WTC11 (cell line): ENCODE data around the gene SOX15. TPM values are rescaled to one million over a fixed set of nuclear protein-coding genes. Genes with fewer than 3 reads are reported as not detected.

Experiments used
- ATAC-seq: fragments of 200-7000 bp; cut with Tn5 transposase; 2 replicates; pipeline ENCODE4 v1.10.0; 2021; ENCODE audit warnings: mild to moderate bottlenecking, moderate library complexity
- CTCF ChIA-PET: fragments of 300-600 bp; sonication (Branson Sonifier 250); formaldehyde crosslinking; loops from one replicate; lab custom pipeline; 2021; ENCODE audit warnings: antibody characterized with exemption; lab: Charles Lee
- POLR2A ChIA-PET: fragments of 350-600 bp; sonication (Branson Sonifier 250); formaldehyde crosslinking; loops from one replicate; lab custom pipeline; 2021; ENCODE audit warnings: antibody characterized with exemption; lab: Charles Lee
- DNase-seq: peaks from one replicate; pipeline ENCODE4 v3.0.0; 2021; ENCODE audit warnings: low spot score
- H3K27ac Mint-ChIP-seq: 2 replicates; pipeline ENCODE4 v1.8.0; 2021; ENCODE audit warnings: mixed read lengths
- H3K27me3 Mint-ChIP-seq: 2 replicates; pipeline ENCODE4 v1.8.0; 2021; ENCODE audit warnings: low read depth, mild to moderate bottlenecking, moderate library complexity, mixed read lengths
- H3K36me3 Mint-ChIP-seq: 2 replicates; pipeline ENCODE4 v1.8.0; 2021; ENCODE audit warnings: mixed read lengths
- H3K4me1 Mint-ChIP-seq: 2 replicates; pipeline ENCODE4 v1.8.0; 2022; ENCODE audit warnings: mixed read lengths
- H3K4me3 Mint-ChIP-seq: 2 replicates; pipeline ENCODE4 v1.8.0; 2021; ENCODE audit warnings: mild to moderate bottlenecking, moderate library complexity, mixed read lengths
- H3K9me3 Mint-ChIP-seq: 2 replicates; pipeline ENCODE4 v1.8.0; 2021; ENCODE audit warnings: mixed read lengths
- AFF4 ChIP-seq: sonication (generic); formaldehyde crosslinking; IDR thresholded peaks from 2 replicates; pipeline ENCODE4 v1.8.1; 2023; ENCODE audit warnings: mild to moderate bottlenecking, missing genetic modification reagents, borderline replicate concordance
- ARID4B ChIP-seq: sonication (generic); formaldehyde crosslinking; IDR thresholded peaks from 2 replicates; pipeline ENCODE4 v1.8.0; 2023; ENCODE audit warnings: missing genetic modification reagents, mild to moderate bottlenecking, borderline replicate concordance
- ATF3 ChIP-seq: sonication (generic); formaldehyde crosslinking; conservative IDR thresholded peaks from 2 replicates; pipeline ENCODE4 v1.8.1; 2022; ENCODE audit warnings: mild to moderate bottlenecking, missing genetic modification reagents
- CREB1 ChIP-seq: sonication (generic); formaldehyde crosslinking; IDR thresholded peaks from 2 replicates; pipeline ENCODE4 v1.8.0; 2023; ENCODE audit warnings: mild to moderate bottlenecking, missing genetic modification reagents
- E2F4 ChIP-seq: sonication (generic); formaldehyde crosslinking; IDR thresholded peaks from 2 replicates; pipeline ENCODE4 v1.8.1; 2022; ENCODE audit warnings: low read depth, mild to moderate bottlenecking, moderate library complexity, missing genetic modification reagents, borderline replicate concordance
- ELF4 ChIP-seq: sonication (generic); formaldehyde crosslinking; IDR thresholded peaks from 2 replicates; pipeline ENCODE4 v1.8.1; 2022; ENCODE audit warnings: low read depth, mild to moderate bottlenecking, moderate library complexity, missing genetic modification reagents
- GABPB1 ChIP-seq: sonication (generic); formaldehyde crosslinking; IDR thresholded peaks from 2 replicates; pipeline ENCODE4 v1.8.1; 2023; ENCODE audit warnings: mild to moderate bottlenecking, missing genetic modification reagents
- GRHL2 ChIP-seq: fragments of 250-450 bp; sonication (Bioruptor Pico); IDR thresholded peaks from 2 replicates; pipeline ENCODE4 v1.8.0; 2022; ENCODE audit warnings: mild to moderate bottlenecking, moderate library complexity; ENCODE audit not compliant: insufficient replicate concordance, severe bottlenecking
- IRF2 ChIP-seq: sonication (generic); formaldehyde crosslinking; IDR thresholded peaks from 2 replicates; pipeline ENCODE4 v1.8.0; 2022; ENCODE audit warnings: low read depth, missing genetic modification reagents, borderline replicate concordance
- MXD4 ChIP-seq: fragments of 250-450 bp; sonication (Bioruptor Pico); IDR thresholded peaks from 2 replicates; pipeline ENCODE4 v1.8.0; 2021; ENCODE audit warnings: mild to moderate bottlenecking, moderate library complexity, borderline replicate concordance
- NFYB ChIP-seq: sonication (generic); formaldehyde crosslinking; conservative IDR thresholded peaks from 2 replicates; pipeline ENCODE4 v1.8.0; 2022; ENCODE audit warnings: low read depth, missing genetic modification reagents
- NR3C1 ChIP-seq: sonication (generic); formaldehyde crosslinking; conservative IDR thresholded peaks from 2 replicates; pipeline ENCODE4 v1.8.1; 2023; ENCODE audit warnings: low read depth, mild to moderate bottlenecking, missing genetic modification reagents
- RELA ChIP-seq: sonication (generic); formaldehyde crosslinking; IDR thresholded peaks from 2 replicates; pipeline ENCODE4 v1.8.1; 2022; ENCODE audit warnings: missing genetic modification reagents, mild to moderate bottlenecking, borderline replicate concordance
- RORB ChIP-seq: fragments of 250-450 bp; sonication (Bioruptor Pico); IDR thresholded peaks from 2 replicates; pipeline ENCODE4 v1.9.0; 2021; ENCODE audit warnings: mild to moderate bottlenecking
- SMAD4 ChIP-seq: sonication (generic); formaldehyde crosslinking; IDR thresholded peaks from 2 replicates; pipeline ENCODE4 v1.8.0; 2022; ENCODE audit warnings: mild to moderate bottlenecking, missing genetic modification reagents
- ZBTB21 ChIP-seq: sonication (generic); formaldehyde crosslinking; IDR thresholded peaks from 2 replicates; pipeline ENCODE4 v1.8.1; 2023; ENCODE audit warnings: mild to moderate bottlenecking, missing genetic modification reagents, borderline replicate concordance
- ZBTB43 ChIP-seq: sonication (generic); formaldehyde crosslinking; IDR thresholded peaks from 2 replicates; pipeline ENCODE4 v1.8.1; 2023; ENCODE audit warnings: mild to moderate bottlenecking, missing genetic modification reagents
- ZNF121 ChIP-seq: sonication (generic); formaldehyde crosslinking; IDR thresholded peaks from 2 replicates; pipeline ENCODE4 v1.8.0; 2023; ENCODE audit warnings: missing genetic modification reagents
- ZNF219 ChIP-seq: sonication (generic); formaldehyde crosslinking; IDR thresholded peaks from 2 replicates; pipeline ENCODE4 v1.8.0; 2023; ENCODE audit warnings: missing genetic modification reagents, mild to moderate bottlenecking, borderline replicate concordance
- ZNF263 ChIP-seq: sonication (generic); formaldehyde crosslinking; IDR thresholded peaks from 2 replicates; pipeline ENCODE4 v1.8.1; 2022; ENCODE audit warnings: low read depth, mild to moderate bottlenecking, moderate library complexity, missing genetic modification reagents
- ZNF671 ChIP-seq: fragments of 250-450 bp; sonication (Bioruptor Pico); IDR thresholded peaks from 2 replicates; pipeline ENCODE4 v1.8.0; 2021; ENCODE audit warnings: mild to moderate bottlenecking
- ZSCAN18 ChIP-seq: fragments of 250-450 bp; sonication (Bioruptor Pico); IDR thresholded peaks from 2 replicates; pipeline ENCODE4 v2.1.2; 2022; ENCODE audit warnings: mild to moderate bottlenecking, moderate library complexity
- total RNA-seq: library from RNA; stranded (reverse); gene quantifications from 3 replicates; pipeline ENCODE4 v1.2.3, GENCODE V29; 2021

The SOX15 gene
- total RNA-seq, 1 experiment from 2014 or later, result 19.9 TPM

- Mint-ChIP-seq H3K4me3 (no peak overlapping the region), H3K36me3 (no peaks in the 10 kb centered on the region), H3K27ac (no peak overlapping the region; the same call in 1 of the 2 replicates), H3K27me3 (peaks cover 10% of the 10 kb centered on the region), H3K9me3 (no peaks in the 10 kb centered on the region), H3K4me1 (peaks cover 14% of the 10 kb centered on the region)
- CTCF ChIA-PET, result interaction anchor here (0.7 to 1.7 kb wide), 2 partner anchors 9 to 309 kb away, joined by 3 to 13 read pairs; no protein-coding TSS in a partner anchor
- TF ChIP-seq ZNF671, result no peak
- no peak for TF ChIP-seq MXD4
- TF ChIP-seq ZNF263, result no peak
- no peak for TF ChIP-seq ATF3 (CRISPR knock-in tag)
- TF ChIP-seq ZBTB43, result no peak
- no peak for TF ChIP-seq ZSCAN18 (CRISPR knock-in tag)
- no peak for TF ChIP-seq ARID4B (CRISPR knock-in tag)
- TF ChIP-seq ELF4 (CRISPR knock-in tag), result no peak
- TF ChIP-seq E2F4, result no peak
- no peak for TF ChIP-seq IRF2 (CRISPR knock-in tag)
- TF ChIP-seq NFYB (CRISPR knock-in tag), result no peak
- POLR2A ChIA-PET, result no interaction called here
- ATAC-seq (no peak), DNase-seq (no peak)
Measured at GRCh38 chr17:7551396-7551795, 38.5 kb downstream of the SOX15 start.

- ATAC-seq (no peak), DNase-seq (no peak)
- POLR2A ChIA-PET, result interaction anchor here (1.0 to 1.5 kb wide), 3 partner anchors 10 to 201 kb away, joined by 3 to 6 read pairs (median 3); partner anchors contain the start of genes TP53 and WRAP53
- Mint-ChIP-seq H3K36me3 (no peaks in the 10 kb centered on the region), H3K4me1 (peaks cover 9% of the 10 kb centered on the region), H3K27ac (no peak overlapping the region), H3K9me3 (no peaks in the 10 kb centered on the region), H3K27me3 (peaks cover 10% of the 10 kb centered on the region), H3K4me3 (no peak overlapping the region)
- CTCF ChIA-PET, result interaction anchor here (1.0 to 2.0 kb wide), 4 partner anchors 8 to 35 kb away, joined by 3 to 19 read pairs (median 5); partner anchors contain the start of gene TNFSF13
- TF ChIP-seq MXD4, result no peak
- no peak for TF ChIP-seq ATF3 (CRISPR knock-in tag)
- no peak for TF ChIP-seq RELA
- no peak for TF ChIP-seq AFF4
- no peak for TF ChIP-seq GRHL2 (CRISPR knock-in tag)
- TF ChIP-seq ZNF219 (CRISPR knock-in tag), result no peak
- no peak for TF ChIP-seq ZBTB21 (CRISPR knock-in tag)
- TF ChIP-seq ZNF121 (CRISPR knock-in tag), result no peak
- TF ChIP-seq RORB, result no peak
- no peak for TF ChIP-seq GABPB1 (CRISPR knock-in tag)
- no peak for TF ChIP-seq CREB1
- no peak for TF ChIP-seq NR3C1 (CRISPR knock-in tag)
- no peak for TF ChIP-seq SMAD4 (CRISPR knock-in tag)
Measured at GRCh38 chr17:7550344-7550743, 39.5 kb downstream of the SOX15 start.
